SIG-M5 treated with dmso at 0.1 percent for 504 hours (cell line): ENCODE data around the gene PHOSPHO1.
"Not testable (repeated sequence)": the region's sequence is repeated elsewhere in the genome, so short reads cannot be mapped to it uniquely, and the experiment has no call there.

Experiments
- DNase-seq: peaks from one replicate; lab custom pipeline; 2025; ENCODE audit not compliant: unreplicated experiment; lab: John Stamatoyannopoulos, UW

Gene PHOSPHO1

GRCh38 chr17:49193513-49194296 lies 36.9 kb downstream of the PHOSPHO1 start:
- peak; percentile 55 for DNase-seq

- peak; percentile 88 for DNase-seq
These were observed 38.5 kb downstream of the PHOSPHO1 start for GRCh38 chr17:49191917-49192741.

- DNase-seq: peak; percentile 86
These were observed 39.1 kb downstream of the PHOSPHO1 start for GRCh38 chr17:49191409-49191916.

GRCh38 chr17:49190932-49191331 lies 39.7 kb downstream of the PHOSPHO1 start:
- no peak for DNase-seq

GRCh38 chr17:49187301-49187700 lies 43.3 kb downstream of the PHOSPHO1 start:
- no peak for DNase-seq

- not testable (repeated sequence) for DNase-seq
These were observed 45.2 kb downstream of the PHOSPHO1 start for GRCh38 chr17:49185381-49185780.

- not testable (repeated sequence) for DNase-seq
These were observed 46.1 kb downstream of the PHOSPHO1 start for GRCh38 chr17:49184522-49184921.

GRCh38 chr17:49183801-49184200 lies 46.8 kb downstream of the PHOSPHO1 start:
- no peak for DNase-seq

- no peak for DNase-seq
These were observed 47.2 kb downstream of the PHOSPHO1 start for GRCh38 chr17:49183341-49183740.

GRCh38 chr17:49180998-49181635 lies 49.5 kb downstream of the PHOSPHO1 start:
- DNase-seq: no peak

- peak; percentile 36 for DNase-seq
These were observed 50.3 kb downstream of the PHOSPHO1 start for GRCh38 chr17:49180303-49180702.

- not testable (repeated sequence) for DNase-seq
These were observed 54.6 kb downstream of the PHOSPHO1 start for GRCh38 chr17:49175978-49176377.
